Hindlimb muscle (tissue), 1 donor: ENCODE data around the gene GRAMD2A. TPM values are rescaled to one million over a fixed set of nuclear protein-coding genes. Genes with fewer than 3 reads are reported as not detected.

ENCODE experiments used
- DNase-seq: peaks from one replicate; pipeline ENCODE4 v3.0.0-alpha.2; 2013
- polyA plus RNA-seq: library from polyadenylated mRNA; unstranded; fragments of 120-200 nt; gene quantifications from one replicate; pipeline ENCODE4 v1.2.1, GENCODE V29; 2013; ENCODE audit not compliant: insufficient read length

The GRAMD2A gene
- polyA plus RNA-seq, 1 donor: 2.6 TPM

DNA sequence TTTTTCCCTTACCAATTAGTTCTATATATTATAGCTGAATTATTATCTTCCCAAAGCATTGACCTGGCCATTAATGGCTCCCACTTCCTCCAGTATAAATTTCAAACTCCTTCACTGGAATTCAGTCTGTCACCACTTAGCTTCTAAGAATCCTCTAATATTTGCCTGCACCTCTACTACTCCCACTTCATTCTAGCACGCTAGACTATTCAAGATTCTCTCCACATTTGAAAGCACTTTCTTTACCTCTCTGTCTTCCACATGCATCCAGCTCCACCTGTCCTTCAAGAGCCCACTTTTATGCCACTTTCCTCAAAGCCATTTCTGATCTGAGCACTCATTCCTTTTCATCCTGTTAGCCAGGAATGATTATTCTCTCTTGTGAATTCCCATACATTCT is 64.4 kb downstream of the GRAMD2A start:
- no peak for DNase-seq

DNA sequence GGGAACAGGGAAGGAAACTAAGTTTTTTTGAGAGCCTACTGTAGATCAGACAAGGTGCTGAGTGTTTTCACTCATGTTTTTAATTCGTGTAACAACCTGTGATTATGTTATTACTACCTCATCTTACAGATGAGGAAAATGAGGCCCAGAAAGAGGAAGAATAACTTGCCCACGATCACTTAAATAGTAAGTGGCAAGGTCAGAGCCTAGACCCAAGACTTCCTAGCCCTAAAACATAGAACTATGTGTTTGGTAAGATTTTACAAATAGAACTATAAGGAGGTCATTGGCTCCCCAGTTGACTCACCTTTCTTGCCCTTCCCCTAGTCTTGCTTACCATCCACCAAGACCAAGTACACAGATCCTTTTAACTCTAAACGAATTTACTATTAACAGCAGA is 65.7 kb downstream of the GRAMD2A start:
- no peak for DNase-seq

DNA sequence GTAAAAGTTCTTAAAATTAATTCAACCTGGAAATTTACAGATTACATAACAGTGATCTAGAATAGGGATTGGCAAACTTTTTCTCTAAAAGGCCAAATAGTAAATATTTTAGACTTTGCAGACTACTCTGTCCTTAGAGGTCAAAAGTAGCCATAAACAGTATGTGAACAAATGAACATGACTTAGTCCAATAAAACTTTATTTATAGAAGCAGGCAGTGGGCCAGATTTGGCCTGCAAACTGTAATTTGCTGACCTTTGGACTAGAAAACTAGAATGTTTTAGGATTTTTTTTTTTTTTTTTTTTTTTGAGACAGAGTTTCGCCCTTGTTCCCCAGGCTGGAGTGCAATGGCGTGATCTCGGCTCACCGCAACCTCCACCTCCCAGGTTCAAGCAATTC is 67.3 kb downstream of the GRAMD2A start:
- DNase-seq: no peak

DNA sequence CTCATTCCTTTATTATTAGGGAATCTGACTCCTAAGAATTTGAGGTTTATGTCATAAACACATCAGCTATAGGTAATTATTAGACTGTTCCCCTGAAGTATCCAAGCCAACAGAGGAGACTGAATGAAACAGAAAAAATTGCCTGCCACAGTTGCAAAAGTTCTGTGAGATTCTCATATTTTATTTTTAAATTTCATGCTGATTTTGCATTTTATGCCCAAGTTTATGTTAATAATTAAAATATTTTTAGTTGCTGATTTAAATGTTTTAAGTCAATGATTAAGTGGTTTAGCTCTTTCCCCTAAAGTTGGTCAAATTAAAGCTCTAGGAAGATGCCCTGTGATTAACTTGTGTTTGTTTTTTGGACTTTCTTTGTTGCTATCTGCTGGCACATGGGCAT is 69.2 kb downstream of the GRAMD2A start:
- DNase-seq: no peak

DNA sequence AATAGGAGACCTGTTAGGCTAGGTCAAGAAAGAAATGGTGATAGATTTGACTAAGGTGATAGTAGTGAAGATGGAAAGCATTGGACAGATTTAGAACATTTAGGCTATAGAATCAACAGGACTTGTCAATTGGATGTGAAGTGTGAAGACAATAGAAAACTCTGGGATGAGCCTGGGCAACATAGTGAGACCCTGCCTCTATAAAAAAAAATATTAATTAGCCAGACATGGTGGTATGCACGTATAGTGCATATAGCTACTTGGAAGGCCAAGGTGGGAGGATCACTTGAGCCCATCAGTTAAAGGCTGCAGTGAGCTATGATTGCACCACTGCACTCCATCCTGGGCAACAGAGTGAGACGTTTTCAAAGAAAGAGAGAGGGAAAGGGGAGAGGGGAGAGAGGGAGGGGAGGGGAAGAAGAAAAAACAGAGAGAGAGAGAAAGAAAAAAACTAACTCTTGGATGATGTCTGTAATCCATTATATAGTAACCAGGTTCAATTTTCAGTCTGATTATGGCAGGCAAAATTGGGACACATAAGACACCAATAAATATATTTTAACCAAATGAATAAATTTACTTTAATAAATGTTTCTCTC is 69.8 kb downstream of the GRAMD2A start:
- no peak for DNase-seq

DNA sequence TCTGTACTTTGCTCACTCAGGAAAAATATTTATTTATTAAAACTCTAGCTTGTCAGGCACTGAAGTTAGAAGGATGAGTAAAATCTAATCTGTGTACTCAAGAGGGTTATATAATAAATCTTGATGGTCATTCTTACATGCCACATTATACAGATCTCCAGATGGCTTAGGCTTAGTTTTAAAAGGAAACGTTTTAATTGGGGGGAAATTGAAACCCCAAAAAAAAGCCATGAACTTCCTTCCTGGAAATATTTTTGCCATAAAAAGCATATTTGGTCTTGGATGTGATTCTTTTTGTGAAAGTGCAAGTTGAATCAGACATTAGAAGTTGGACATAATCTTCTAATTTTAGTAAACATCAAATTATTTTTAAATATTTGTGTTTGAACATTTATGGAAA is 73.4 kb downstream of the GRAMD2A start:
- DNase-seq: no peak

GRCh38 chr15:72118017-72118978 is 79.3 kb downstream of the GRAMD2A start, which contains the start of the genes MYO9A and SENP8:
TSS of gene MYO9A (minus strand) at chr15:72118150. CDS start at chr15:72046563, 71,587 bp downstream.
TSS of gene SENP8 (plus strand) at chr15:72118403. CDS start at chr15:72139624, 21,221 bp downstream.
- peak; percentile 99 for DNase-seq

GRCh38 chr15:72117486-72118016 is 80.0 kb downstream of the GRAMD2A start:
- DNase-seq: peak; percentile 87

DNA sequence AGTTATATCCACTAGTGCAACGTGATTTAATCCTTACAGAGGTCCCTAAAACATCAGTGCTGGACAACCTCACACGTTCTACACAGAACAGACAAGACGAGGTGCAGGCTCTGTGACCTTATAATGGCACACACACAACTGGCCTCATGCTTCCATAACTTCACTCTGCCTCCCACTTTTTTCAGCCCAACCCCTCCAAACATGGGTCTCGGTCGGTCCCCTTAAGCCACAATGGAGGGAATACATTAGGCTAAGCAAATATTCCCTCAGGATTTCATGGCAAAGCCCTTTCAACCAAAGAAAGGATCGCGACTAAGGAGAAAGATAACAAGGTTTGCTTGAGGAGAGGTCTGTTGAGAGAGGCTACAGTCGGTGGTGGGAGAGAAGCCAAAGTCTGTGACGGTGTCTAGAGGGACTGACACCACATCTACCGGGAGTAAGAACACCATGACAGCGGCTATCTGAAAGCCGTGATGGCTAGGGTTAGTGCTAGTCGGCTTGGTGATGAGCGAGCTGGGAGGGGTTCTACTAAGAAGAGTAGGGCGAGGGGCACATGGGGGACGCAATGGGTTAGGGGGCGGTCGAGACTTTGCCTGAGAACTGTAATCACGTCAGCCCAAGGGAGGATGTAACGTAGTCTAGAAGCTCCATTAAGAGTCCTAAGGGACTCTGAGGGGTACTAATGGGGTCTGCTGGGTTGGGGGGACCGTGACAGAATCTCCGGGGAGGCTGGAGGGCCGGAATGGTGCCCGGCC is 80.7 kb downstream of the GRAMD2A start:
- peak; percentile 40 for DNase-seq

DNA sequence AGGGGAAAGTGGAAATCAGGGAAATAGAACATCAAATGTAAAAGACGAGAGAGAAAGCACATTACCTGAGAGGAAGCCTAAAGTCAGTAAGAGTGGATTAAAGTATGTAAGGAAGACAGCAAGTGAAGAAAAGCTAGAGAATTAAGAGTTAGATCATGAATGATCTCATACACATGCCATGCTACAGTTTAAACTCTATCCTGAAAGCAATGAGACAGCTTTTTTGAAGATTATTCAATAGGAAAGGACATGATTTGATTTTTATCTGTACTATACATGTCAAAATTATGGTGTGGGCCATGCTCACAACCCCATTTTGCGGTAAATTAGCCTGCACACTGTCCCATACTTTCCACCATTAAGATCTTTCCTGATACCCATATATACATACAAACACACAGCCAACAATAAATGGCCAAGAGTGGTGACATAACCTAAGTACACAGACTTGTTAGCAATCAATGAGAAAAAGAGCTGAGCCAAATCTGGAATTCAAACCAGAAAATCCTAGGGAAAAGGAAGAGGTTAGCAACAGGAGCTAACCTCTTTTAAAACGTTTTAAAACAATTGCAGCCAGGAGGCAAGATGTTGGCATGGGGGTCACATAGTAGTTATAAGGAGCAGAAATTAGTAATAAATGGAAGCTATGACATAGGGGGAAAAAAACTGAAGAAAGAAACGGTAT is 84.1 kb downstream of the GRAMD2A start:
- no peak for DNase-seq

DNA sequence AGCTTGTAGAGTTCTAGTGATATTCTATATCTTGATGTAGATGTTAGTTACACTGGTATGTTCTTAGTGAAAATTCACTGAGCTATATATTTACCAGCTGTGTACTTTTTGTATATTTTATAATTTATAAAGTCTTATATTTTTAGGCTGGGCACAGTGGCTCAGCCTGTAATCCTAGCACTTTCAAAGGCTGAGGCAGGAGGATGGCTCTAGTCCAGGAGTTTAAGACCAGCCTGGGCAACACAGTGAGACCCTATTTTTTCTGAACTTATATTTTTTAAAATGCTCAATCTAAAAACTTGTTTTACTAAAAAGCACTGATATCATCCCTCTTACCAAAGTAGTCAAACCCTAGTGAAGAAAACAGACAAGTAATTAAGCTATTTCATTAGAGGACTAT is 84.8 kb downstream of the GRAMD2A start:
- DNase-seq: no peak

GRCh38 chr15:72112116-72112515 is 85.5 kb downstream of the GRAMD2A start:
- DNase-seq: peak; percentile 52

GRCh38 chr15:72110355-72110754 is 87.2 kb downstream of the GRAMD2A start:
- DNase-seq: no peak

Other genes with a start within 250 kb of the GRAMD2A start
- gene MYO9A, start 79.6 kb downstream of the GRAMD2A start, polyA plus RNA-seq: 33.3 TPM
- gene SENP8, start 79.4 kb downstream of the GRAMD2A start, polyA plus RNA-seq: 5.7 TPM
- 1,017 TPM for gene PKM, start 33.4 kb upstream of the GRAMD2A start, polyA plus RNA-seq
- 56.4 TPM for gene PARP6, start 74.8 kb upstream of the GRAMD2A start, polyA plus RNA-seq
- gene CELF6, start 122.4 kb upstream of the GRAMD2A start, polyA plus RNA-seq: 2.1 TPM
- 56.7 TPM for gene HEXA, start 178.2 kb upstream of the GRAMD2A start, polyA plus RNA-seq
- gene TMEM202, start 200.5 kb upstream of the GRAMD2A start, polyA plus RNA-seq: not detected